NCI-H510A (cell line): ENCODE results near the gene C6orf141.
A peak's percentile ranks its signal among the peaks of the same experiment; 100 is the strongest.

Source experiments
- DNase-seq: peaks from one replicate; lab custom pipeline; 2025; lab: John Stamatoyannopoulos, UW

The C6orf141 gene

GRCh38 chr6:49539102-49539501 lies 11.4 kb upstream of the C6orf141 start:
- no peak for DNase-seq

DNA sequence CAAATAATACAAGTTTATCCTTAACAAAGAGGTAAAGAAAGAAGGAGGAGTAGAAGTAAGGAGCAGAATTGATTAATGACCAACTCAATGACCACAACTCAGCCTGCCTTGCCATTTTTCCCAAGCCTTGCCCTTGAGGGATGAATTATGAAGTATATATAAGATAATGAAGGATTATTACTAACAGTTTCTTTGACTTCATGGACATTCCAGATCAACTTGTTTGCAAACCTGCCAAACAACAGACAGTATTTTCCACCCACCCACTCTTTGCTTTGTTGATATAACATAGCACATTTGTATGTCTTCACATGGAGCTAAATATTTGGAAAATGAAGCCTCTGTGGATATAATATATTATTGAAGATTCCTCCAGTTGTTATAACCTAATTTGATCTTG lies 9.9 kb upstream of the C6orf141 start:
- DNase-seq: no peak

GRCh38 chr6:49541210-49541724 lies 9.2 kb upstream of the C6orf141 start:
- no peak for DNase-seq

- no peak for DNase-seq
These were observed 8.5 kb upstream of the C6orf141 start for GRCh38 chr6:49541936-49542335.

DNA sequence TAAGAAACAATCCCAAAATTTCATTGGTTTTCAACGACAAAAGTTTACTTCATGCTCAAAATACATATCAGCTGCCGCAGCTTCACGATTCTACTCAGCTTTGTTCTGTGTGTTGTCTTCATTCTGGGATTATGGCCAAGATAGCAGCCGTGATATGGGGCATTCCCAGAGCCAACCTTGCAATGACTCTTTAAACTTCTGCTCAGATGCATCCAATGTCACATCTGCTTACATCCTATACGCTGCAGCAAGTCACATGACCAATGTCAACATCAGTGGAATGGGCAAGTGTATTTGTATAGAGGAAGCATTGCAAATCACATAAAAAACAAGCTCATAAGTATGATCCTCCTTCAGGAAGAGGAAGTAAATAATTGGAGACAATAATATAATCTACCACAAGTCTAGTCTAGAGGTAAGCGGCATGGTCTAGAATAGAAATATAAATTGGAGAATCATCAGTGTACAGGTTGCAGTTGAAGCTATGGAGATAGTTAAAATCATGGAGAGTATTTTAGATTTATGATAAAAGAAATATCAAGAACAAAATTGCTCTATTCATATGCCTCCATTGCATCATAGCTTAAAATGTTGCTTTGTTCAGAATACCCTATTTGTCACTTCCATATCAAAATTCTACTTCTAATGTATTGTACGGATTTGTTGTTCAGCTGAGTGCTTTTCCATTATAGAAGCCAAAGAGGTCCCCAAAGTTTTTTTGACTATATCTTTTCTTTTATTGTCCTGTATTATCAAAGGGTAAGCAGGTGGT lies 7.2 kb upstream of the C6orf141 start:
- DNase-seq: no peak

GRCh38 chr6:49546331-49546730 lies 4.1 kb upstream of the C6orf141 start:
- DNase-seq: no peak

GRCh38 chr6:49548613-49549304 lies 1.7 kb upstream of the C6orf141 start:
- no peak for DNase-seq

GRCh38 chr6:49549691-49550491 lies 577 bp upstream of the C6orf141 start:
- DNase-seq: no peak

DNA sequence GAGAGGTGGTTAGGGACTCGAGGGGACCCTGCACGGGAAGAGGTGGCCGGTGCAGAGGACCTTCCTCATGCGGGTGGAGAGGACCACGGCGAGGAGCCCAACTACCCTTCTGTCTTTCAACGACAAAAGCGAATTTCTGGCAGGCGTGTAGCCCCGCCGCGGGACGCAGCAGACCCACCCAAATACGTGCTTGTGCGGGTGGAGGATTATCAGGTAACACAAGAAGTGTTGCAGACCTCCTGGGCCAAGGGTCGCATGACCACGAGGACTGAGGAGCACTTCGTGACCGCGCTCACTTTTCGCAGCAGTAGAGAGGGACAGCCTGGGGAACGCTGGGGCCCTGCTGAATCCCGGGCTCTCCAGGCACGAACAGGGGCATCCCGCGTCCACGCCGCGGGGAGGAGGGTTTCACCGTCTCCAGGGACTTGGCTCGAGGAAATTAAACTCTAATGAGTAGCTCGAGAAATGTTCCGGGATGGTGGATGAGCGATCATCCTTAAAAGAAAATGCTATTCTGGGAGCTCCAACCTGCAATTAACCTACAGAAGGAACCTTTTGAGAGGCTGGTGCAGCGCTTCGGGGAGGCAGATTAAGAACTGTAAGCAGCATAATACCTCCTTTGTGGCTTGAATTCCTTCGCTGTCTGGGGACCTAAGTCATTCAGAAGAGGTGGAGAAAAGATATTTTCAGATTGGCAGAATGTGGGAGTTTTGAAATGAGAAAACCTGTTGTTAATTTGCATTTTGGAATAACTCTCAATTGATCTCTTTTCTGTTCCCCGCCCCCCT lies 804 bp downstream of the C6orf141 start:
- DNase-seq: peak; percentile 9

- no peak for DNase-seq
These were observed 1.3 kb downstream of the C6orf141 start for GRCh38 chr6:49551866-49552129.

DNA sequence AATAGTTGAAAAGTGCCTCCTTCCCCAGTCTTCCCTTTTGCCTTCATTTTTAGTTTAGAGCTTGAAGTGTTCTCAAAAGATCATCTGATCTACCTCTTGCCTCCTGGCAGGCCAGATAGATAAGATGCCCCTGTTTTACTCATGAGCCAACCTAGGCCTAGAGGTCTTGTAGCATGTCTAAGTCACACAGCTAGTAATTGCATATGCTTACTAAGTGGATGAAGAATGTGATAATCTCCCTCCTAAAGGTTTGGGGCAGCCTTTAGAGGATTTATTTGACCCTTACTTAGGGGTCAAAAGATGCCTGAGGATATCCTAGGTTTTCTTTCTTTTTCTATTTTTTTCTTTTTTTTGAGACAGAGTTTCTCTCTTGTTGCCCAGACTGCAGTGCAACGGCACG lies 2.1 kb downstream of the C6orf141 start:
- no peak for DNase-seq

- DNase-seq: no peak
These were observed 2.9 kb downstream of the C6orf141 start for GRCh38 chr6:49553384-49553783.

DNA sequence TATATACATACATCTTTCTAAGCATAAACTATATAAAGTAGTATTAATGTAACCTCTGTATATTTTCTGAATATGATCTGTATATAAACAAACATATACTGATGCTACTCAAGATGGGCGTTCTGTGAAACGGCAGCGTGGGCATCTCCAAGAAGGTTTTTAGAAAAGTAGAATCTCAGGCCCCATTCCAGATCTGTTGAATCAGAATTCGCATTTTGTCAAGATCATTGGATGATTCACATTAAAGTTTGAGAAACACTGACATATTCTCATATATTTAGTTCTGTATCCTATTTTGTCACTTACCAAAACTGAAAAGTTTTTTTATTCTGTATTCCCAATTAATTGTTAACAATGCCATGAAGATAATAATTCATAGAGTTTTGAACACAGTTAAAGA lies 5.5 kb downstream of the C6orf141 start:
- no peak for DNase-seq

GRCh38 chr6:49556429-49556837 lies 6.0 kb downstream of the C6orf141 start:
- DNase-seq: peak; percentile 59

DNA sequence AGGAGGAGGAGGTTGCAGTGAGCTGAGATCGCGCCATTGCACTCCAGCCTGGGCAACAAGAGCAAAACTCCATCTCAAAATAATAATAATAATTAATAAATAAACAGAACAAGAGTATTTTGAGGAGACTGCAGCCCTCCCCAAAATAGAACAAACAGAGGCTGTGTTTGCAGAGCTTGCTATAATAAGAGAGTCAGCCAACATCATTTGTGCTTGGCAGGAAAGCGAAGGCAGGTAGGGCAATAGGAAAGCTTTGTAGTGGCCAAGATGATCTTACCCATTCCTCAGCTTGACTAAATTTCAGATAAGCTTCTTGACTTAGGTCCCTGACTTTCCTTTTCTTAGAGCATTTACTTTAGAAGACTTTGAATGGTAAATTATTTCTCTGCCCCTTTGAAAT lies 6.7 kb downstream of the C6orf141 start:
- no peak for DNase-seq

DNA sequence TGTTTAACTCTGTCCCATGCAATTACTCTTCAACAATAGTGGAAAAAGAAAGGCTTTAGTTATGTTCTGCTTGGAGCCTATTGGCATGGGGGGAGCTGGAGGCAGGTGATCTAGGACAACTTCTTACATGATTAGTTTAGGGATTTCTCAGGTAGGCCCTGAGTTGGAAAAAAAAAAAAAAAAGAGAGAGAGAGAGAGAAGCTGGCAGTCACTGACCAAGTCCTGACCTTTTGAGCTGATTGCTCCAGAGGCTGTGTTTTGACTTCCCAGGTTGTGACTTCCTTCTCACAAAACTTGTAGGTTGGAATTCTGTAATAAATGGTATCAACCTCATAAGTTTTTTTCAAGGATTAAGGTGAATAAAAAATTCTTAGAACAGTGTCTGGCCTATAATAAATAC lies 7.8 kb downstream of the C6orf141 start:
- DNase-seq: no peak

GRCh38 chr6:49563006-49563886 lies 12.8 kb downstream of the C6orf141 start:
- no peak for DNase-seq

DNA sequence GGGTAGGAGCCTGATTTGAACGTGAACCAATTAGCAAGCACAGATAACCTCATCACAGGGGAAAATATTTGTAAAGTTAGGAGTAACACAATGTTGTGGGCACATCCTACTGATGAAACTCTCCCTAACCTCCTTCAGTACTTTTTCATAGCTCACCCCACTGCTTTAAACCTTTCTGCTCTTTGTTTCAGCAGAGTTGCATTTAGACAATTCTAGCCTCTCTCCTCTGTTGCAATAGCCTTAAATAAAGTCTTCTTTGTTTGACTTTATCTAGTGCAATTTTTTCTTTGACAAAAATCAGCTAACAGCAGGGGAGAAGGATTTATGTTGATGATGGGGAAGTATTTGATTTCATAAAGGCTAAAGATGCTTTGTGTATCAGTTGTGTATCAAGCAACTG lies 14.1 kb downstream of the C6orf141 start:
- DNase-seq: no peak

GRCh38 chr6:49565261-49565660 lies 14.8 kb downstream of the C6orf141 start:
- no peak for DNase-seq

DNA sequence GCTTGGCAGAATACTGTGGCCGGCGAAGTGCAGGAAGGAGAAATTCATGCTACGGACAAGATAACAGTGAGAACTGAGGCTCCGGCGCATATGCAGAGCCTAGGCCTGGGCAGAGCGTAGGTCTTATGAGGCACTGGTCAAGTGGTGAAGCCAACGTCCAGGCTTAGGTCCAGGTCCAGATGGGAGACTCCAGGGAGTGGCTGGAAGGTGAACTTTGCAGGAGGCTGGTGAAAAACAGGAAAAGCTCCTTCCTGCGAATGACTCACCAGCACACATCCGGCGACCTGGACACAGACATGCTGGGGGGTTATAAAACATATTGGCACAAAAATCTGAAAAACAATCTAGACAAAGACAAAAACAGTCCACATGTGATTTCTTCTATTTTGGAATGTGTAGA lies 15.4 kb downstream of the C6orf141 start:
- DNase-seq: no peak

DNA sequence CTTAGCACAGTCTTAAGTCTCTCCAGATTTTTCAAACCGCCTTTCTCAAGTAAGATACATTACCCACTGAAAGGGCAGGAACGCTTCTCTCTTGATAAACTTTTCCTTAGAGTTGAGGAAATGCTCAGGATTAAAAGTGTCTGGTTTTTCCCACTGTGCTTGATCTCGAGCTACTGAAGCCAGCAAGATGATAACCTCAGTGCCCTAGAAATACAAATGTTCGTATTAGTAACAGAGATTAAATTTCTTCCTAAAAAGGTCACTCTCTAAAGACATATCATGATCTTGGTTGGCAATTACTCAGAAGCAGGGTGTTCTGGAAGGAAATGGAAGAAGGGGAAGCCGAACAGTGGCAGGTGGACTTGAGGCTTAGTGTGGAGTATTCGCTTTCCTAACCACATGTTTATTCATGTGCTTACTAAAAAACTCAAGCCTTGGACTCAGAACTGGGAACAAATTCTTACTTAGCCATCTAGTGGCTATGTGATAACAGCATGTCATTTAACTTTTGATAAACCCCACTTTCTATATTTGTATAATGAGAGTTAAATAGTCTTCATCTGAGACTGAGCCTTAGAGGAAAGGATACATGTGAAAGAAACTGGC lies 20.1 kb downstream of the C6orf141 start:
- no peak for DNase-seq
